A549 (cell line): Measurements from ENCODE around the gene IL17REL. TPM values are rescaled to one million over a fixed set of nuclear protein-coding genes. Genes with fewer than 3 reads are reported as not detected.

ENCODE experiments used
- ATAC-seq, 2 experiments: fragments of 200-7000 bp in 1 of 2; fragments of >200 bp in 1 of 2; cut with Nextera tagmentation in 1 of 2; cut with Tn5 transposase in 1 of 2; 3 replicates each; pipeline versions ENCODE4 v1.8.0 to v1.9.1; 2018 to 2020; ENCODE audit warnings: mild to moderate bottlenecking in 1 of 2, moderate library complexity in 1 of 2
- CTCF ChIA-PET: fragments of 300-600 bp; sonication (Branson Sonifier 250); formaldehyde crosslinking; extraction: SDS; loops from one replicate; lab custom pipeline; 2021; ENCODE audit warnings: antibody characterized with exemption, inconsistent platforms; lab: Yijun Ruan, JAX
- POLR2A ChIA-PET: fragments of 350-600 bp; formaldehyde crosslinking; extraction: SDS; loops from one replicate; lab custom pipeline; 2021; ENCODE audit warnings: antibody characterized with exemption, inconsistent platforms; lab: Yijun Ruan, JAX
- DNase-seq, 2 experiments: peaks; one replicate each; pipeline versions ENCODE4 v3.0.0 to v3.0.0-alpha.2; 2011 to 2016; ENCODE audit warnings: low read depth in 1 of 2, low spot score in 1 of 2
- FAIRE-seq: peaks from 2 replicates; lab custom pipeline; 2011; peaks lifted over from hg19 to GRCh38; lab: Jason Lieb, UNC
- H3K27ac ChIP-seq, 2 experiments: fragments of >200 bp; sonication (Bioruptor Twin); formaldehyde crosslinking; 3 replicates each; pipeline ENCODE4 v1.5.1; 2016 to 2017
- H3K4me1 ChIP-seq: fragments of >200 bp; sonication (Bioruptor Twin); formaldehyde crosslinking; 3 replicates; pipeline ENCODE4 v1.6.1; 2016
- H3K4me2 ChIP-seq: fragments of >200 bp; sonication (Bioruptor Twin); formaldehyde crosslinking; 3 replicates; pipeline ENCODE4 v1.6.1; 2016
- H3K4me3 ChIP-seq: fragments of >200 bp; sonication (Bioruptor Twin); formaldehyde crosslinking; 3 replicates; pipeline ENCODE4 v1.5.1; 2016
- H3K9me3 ChIP-seq: fragments of >200 bp; sonication (Bioruptor Twin); formaldehyde crosslinking; 3 replicates; pipeline ENCODE4 v1.6.1; 2016
- CBX2 ChIP-seq: fragments of 200-600 bp; sonication (generic); IDR thresholded peaks from 2 replicates; pipeline ENCODE4 v1.6.1; 2016; ENCODE audit warnings: low read depth, mild to moderate bottlenecking, borderline replicate concordance
- CBX8 ChIP-seq: fragments of 200-600 bp; sonication (generic); IDR thresholded peaks from 2 replicates; pipeline ENCODE4 v1.6.1; 2016
- CHD2 ChIP-seq: fragments of 150-350 bp; IDR thresholded peaks from 2 replicates; pipeline ENCODE4 v1.6.1; 2014; ENCODE audit warnings: low read length; ENCODE audit not compliant: partially characterized antibody
- ELK1 ChIP-seq: fragments of 150-350 bp; IDR thresholded peaks from 2 replicates; pipeline ENCODE4 v1.6.1; 2014; ENCODE audit warnings: low read depth, mild to moderate bottlenecking, low read length
- ESRRA ChIP-seq: fragments of 150-350 bp; IDR thresholded peaks from 2 replicates; pipeline ENCODE4 v1.6.1; 2014; ENCODE audit warnings: mild to moderate bottlenecking, low read length, borderline replicate concordance
- FOSL2 ChIP-seq, 2 experiments: fragments of 450-650 bp in 1 of 2; fragments of >200 bp in 1 of 2; sonication (Bioruptor Twin) in 1 of 2; formaldehyde crosslinking; IDR thresholded peaks; 2 replicates each; pipeline versions ENCODE4 v1.5.0 to v1.6.1; 2016 to 2020; ENCODE audit warnings: mild to moderate bottlenecking in 1 of 2, moderate library complexity in 1 of 2
- FOXS1 ChIP-seq: fragments of 250-450 bp; sonication (Bioruptor Pico); IDR thresholded peaks from 2 replicates; pipeline ENCODE4 v1.5.0; 2020; ENCODE audit warnings: mild to moderate bottlenecking, moderate library complexity
- GATA3 ChIP-seq: IDR thresholded peaks from 2 replicates; pipeline ENCODE4 v1.6.1; 2012; ENCODE audit warnings: borderline replicate concordance
- HEYL ChIP-seq: fragments of 250-450 bp; sonication (Bioruptor Pico); IDR thresholded peaks from 2 replicates; pipeline ENCODE4 v1.8.0; 2021; ENCODE audit warnings: mild to moderate bottlenecking, moderate library complexity
- HMGXB4 ChIP-seq: fragments of 250-450 bp; sonication (Bioruptor Pico); IDR thresholded peaks from 2 replicates; pipeline ENCODE4 v1.5.0; 2021; ENCODE audit warnings: mild to moderate bottlenecking, moderate library complexity, borderline replicate concordance
- HOXA7 ChIP-seq: fragments of 250-450 bp; sonication (Bioruptor Pico); IDR thresholded peaks from 2 replicates; pipeline ENCODE4 v1.5.0; 2020; ENCODE audit warnings: mild to moderate bottlenecking, moderate library complexity
- HOXB13 ChIP-seq: fragments of 250-450 bp; sonication (Bioruptor Pico); IDR thresholded peaks from 2 replicates; pipeline ENCODE4 v1.5.0; 2020; ENCODE audit warnings: low read depth, mild to moderate bottlenecking, moderate library complexity
- JUN ChIP-seq, 2 experiments: fragments of >200 bp; sonication (Bioruptor Twin); formaldehyde crosslinking; IDR thresholded peaks; 2 replicates in 1 of 2; 3 replicates in 1 of 2; pipeline ENCODE4 v1.6.1; 2016 to 2017
- JUNB ChIP-seq: fragments of >200 bp; sonication (Bioruptor Twin); formaldehyde crosslinking; IDR thresholded peaks from 2 replicates; pipeline ENCODE4 v1.6.1; 2016
- KDM1A ChIP-seq: fragments of 200-600 bp; sonication (generic); IDR thresholded peaks from 2 replicates; pipeline ENCODE4 v1.6.1; 2016; ENCODE audit warnings: low read depth, mild to moderate bottlenecking
- KDM5A ChIP-seq: fragments of 200-600 bp; sonication (generic); IDR thresholded peaks from 2 replicates; pipeline ENCODE4 v1.6.1; 2016; ENCODE audit warnings: antibody characterized with exemption, mild to moderate bottlenecking
- NFE2L2 ChIP-seq: fragments of 150-350 bp; conservative IDR thresholded peaks from 2 replicates; pipeline ENCODE4 v1.6.1; 2014; ENCODE audit warnings: low read length
- NPAS2 ChIP-seq: fragments of 250-450 bp; sonication (Bioruptor Pico); IDR thresholded peaks from 2 replicates; pipeline ENCODE4 v1.8.0; 2022; ENCODE audit warnings: mild to moderate bottlenecking, moderate library complexity, borderline replicate concordance
- POLR2A ChIP-seq: IDR thresholded peaks from 2 replicates; pipeline ENCODE4 v1.6.1; 2012; ENCODE audit warnings: mild to moderate bottlenecking, low read length
- RAD21 ChIP-seq, 2 experiments: fragments of >200 bp in 1 of 2; sonication (Bioruptor Twin) in 1 of 2; formaldehyde crosslinking in 1 of 2; IDR thresholded peaks in 1 of 2; conservative IDR thresholded peaks in 1 of 2; 2 replicates in 1 of 2; 3 replicates in 1 of 2; pipeline ENCODE4 v1.6.1; 2012 to 2018; ENCODE audit warnings: inconsistent platforms in 1 of 2
- RCOR1 ChIP-seq: fragments of 150-350 bp; IDR thresholded peaks from 2 replicates; pipeline ENCODE4 v1.6.1; 2014; ENCODE audit warnings: antibody characterized with exemption, low read length, low read depth
- REST ChIP-seq: fragments of 200-600 bp; sonication (generic); IDR thresholded peaks from 2 replicates; pipeline ENCODE4 v1.6.1; 2016; ENCODE audit warnings: antibody characterized with exemption, mild to moderate bottlenecking, moderate library complexity
- RNF2 ChIP-seq: fragments of 200-600 bp; sonication (generic); IDR thresholded peaks from 2 replicates; pipeline ENCODE4 v1.6.1; 2016; ENCODE audit warnings: low read depth, mild to moderate bottlenecking, antibody characterized with exemption, moderate library complexity, borderline replicate concordance
- SMC3 ChIP-seq: fragments of >200 bp; sonication (Bioruptor Twin); formaldehyde crosslinking; IDR thresholded peaks from 3 replicates; pipeline ENCODE4 v1.6.1; 2018; ENCODE audit warnings: inconsistent platforms
- SREBF2 ChIP-seq: fragments of 450-650 bp; IDR thresholded peaks from 2 replicates; pipeline ENCODE4 v1.6.1; 2014; ENCODE audit warnings: mild to moderate bottlenecking, moderate library complexity
- TFCP2L1 ChIP-seq: fragments of 250-450 bp; sonication (Bioruptor Pico); IDR thresholded peaks from 2 replicates; pipeline ENCODE4 v1.5.0; 2021; ENCODE audit warnings: mild to moderate bottlenecking
- ZSCAN20 ChIP-seq: fragments of 250-450 bp; sonication (Bioruptor Pico); IDR thresholded peaks from 2 replicates; pipeline ENCODE4 v1.8.0; 2022; ENCODE audit warnings: mild to moderate bottlenecking, moderate library complexity
- WGBS: methylation state at CpG from one replicate; pipeline ENCODE4 v1.1.6; 2017; ENCODE audit errors: missing lambda C conversion rate; 5-methylcytosine and 5-hydroxymethylcytosine counted together
- polyA plus RNA-seq, 4 experiments: library from polyadenylated mRNA; depleted of rRNA in 3 of 4; stranded (reverse); fragments of >200 nt; fragmentation: RNase III in 1 of 4; extraction: RNeasy Plus Mini Kit Qiagen cat#74134 plus additional on column Dnase treatment in 1 of 4; gene quantifications; 2 replicates in 3 of 4; 3 replicates in 1 of 4; pipeline ENCODE4 v1.2.3, GENCODE V29; 2011 to 2017

Gene IL17REL
- polyA plus RNA-seq, 2 of the 4 experiments (the other 2 are of a cell fraction): 0.06 TPM; not detected in 1

GRCh38 chr22:50016988-50017700, 4.6 kb upstream of the IL17REL start:
- TF ChIP-seq KDM5A (no peak), RCOR1 (no peak), TFCP2L1 (CRISPR knock-in tag) (no peak), JUN (IDR thresholded peaks at IDR 0.05) (no peak), JUNB (no peak), ZSCAN20 (CRISPR knock-in tag) (no peak), ESRRA (no peak), ELK1 (no peak), POLR2A (no peak), SREBF2 (no peak)
- FAIRE-seq: no peak
- DNase-seq: no peak
- ChIA-PET POLR2A (no interaction called here), CTCF (interaction anchor here (1.6 kb wide), 1 partner anchor 13 kb away, joined by 11 read pairs; no protein-coding TSS in a partner anchor)
- H3K27ac ChIP-seq: no peak overlapping the region
- 90% methylated on average over 4 of the region's 21 CpGs for WGBS
- no peak overlapping the region for H3K4me2 ChIP-seq
- ATAC-seq: no peak
- H3K4me1 ChIP-seq: no peaks in the 10 kb centered on the region
- no peaks in the 10 kb centered on the region for H3K9me3 ChIP-seq
- no peak overlapping the region for H3K4me3 ChIP-seq

GRCh38 chr22:50016308-50016987, 3.9 kb upstream of the IL17REL start:
- H3K4me2 ChIP-seq: no peak overlapping the region
- no peak for DNase-seq
- no peaks in the 10 kb centered on the region for H3K4me1 ChIP-seq
- no peak for ATAC-seq
- ChIA-PET POLR2A (no interaction called here), CTCF (interaction anchor here (1.3 kb wide), 2 partner anchors 14 to 86 kb away, joined by 4 to 5 read pairs; no protein-coding TSS in a partner anchor)
- no peak for FAIRE-seq
- 75% methylated on average over 8 of the region's 20 CpGs for WGBS
- TF ChIP-seq FOXS1 (CRISPR knock-in tag): no peak
- TF ChIP-seq HOXB13 (CRISPR knock-in tag): no peak
- no peak for TF ChIP-seq REST
- no peak for TF ChIP-seq HEYL (CRISPR knock-in tag)
- no peak for TF ChIP-seq NPAS2 (CRISPR knock-in tag)
- no peak for TF ChIP-seq GATA3
- no peak for TF ChIP-seq HMGXB4
- TF ChIP-seq RAD21 (conservative IDR thresholded peaks at IDR 0.05 in 1 of 2, IDR thresholded peaks at IDR 0.05 in 1 of 2): no peak
- TF ChIP-seq ESRRA: no peak
- TF ChIP-seq FOSL2 (IDR thresholded peaks at IDR 0.05): no peak
- no peak for TF ChIP-seq FOSL2 (CRISPR knock-in tag; IDR thresholded peaks at IDR 0.05)
- TF ChIP-seq SMC3: no peak
- no peak for TF ChIP-seq RNF2
- TF ChIP-seq NFE2L2: no peak
- no peak for TF ChIP-seq CHD2
- TF ChIP-seq JUN (IDR thresholded peaks at IDR 0.05): no peak
- no peak for TF ChIP-seq KDM1A
- no peak for TF ChIP-seq CBX8
- TF ChIP-seq CBX2: no peak
- TF ChIP-seq HOXA7: no peak
- H3K4me3 ChIP-seq: no peak overlapping the region
- no peak overlapping the region for H3K27ac ChIP-seq
- no peaks in the 10 kb centered on the region for H3K9me3 ChIP-seq
